B cell (primary cell): Measurements from ENCODE around the gene SOCS4.

ENCODE experiments used
- CTCF ChIP-seq: fragments of 200-600 bp; IDR thresholded peaks from one replicate; pipeline ENCODE4 v1.8.0; 2022; ENCODE audit warnings: antibody characterized with exemption, mild to moderate bottlenecking
- EZH2 ChIP-seq: IDR thresholded peaks from 2 replicates; pipeline ENCODE4 v1.6.1; 2012; ENCODE audit warnings: borderline replicate concordance, low read depth, mild to moderate bottlenecking, moderate library complexity, low read length; ENCODE audit not compliant: insufficient read depth, poor library complexity, severe bottlenecking

DNA sequence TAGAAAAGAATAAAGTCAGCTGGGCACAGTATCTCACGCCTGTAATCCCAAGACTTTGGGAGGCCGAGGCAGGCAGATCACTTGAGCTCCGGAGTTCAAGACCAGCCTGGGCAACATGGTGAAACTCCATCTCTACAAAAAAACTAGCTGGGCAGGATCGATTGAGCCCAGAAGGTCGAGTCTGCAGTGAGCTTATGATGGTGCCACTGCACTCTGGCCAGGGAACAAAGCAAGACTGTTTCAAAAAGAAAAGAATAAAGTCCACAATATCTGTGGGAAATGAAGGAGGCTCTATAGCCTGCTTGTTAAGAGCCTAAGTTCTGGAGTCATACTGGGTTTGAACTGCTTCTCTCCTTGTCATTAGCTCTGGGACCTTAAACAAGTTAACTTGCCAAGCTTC, 32.3 kb downstream of the SOCS4 start:
- no peak for TF ChIP-seq EZH2
- no peak for TF ChIP-seq CTCF
